Stimulated activated CD4-positive, alpha-beta T cell treated with anti-CD3 and anti-CD28 coated beads, TNF-alpha, amount 100 ng/mL, for 1 hour (primary cell): ENCODE data around the gene MED12L.

Experiments
- DNase-seq, 3 donors: peaks; one replicate each; pipeline ENCODE4 v3.0.0-alpha.2; 2020; ENCODE audit warnings: low read depth in 3 of 3, low spot score in 1 of 3

The MED12L gene

DNA sequence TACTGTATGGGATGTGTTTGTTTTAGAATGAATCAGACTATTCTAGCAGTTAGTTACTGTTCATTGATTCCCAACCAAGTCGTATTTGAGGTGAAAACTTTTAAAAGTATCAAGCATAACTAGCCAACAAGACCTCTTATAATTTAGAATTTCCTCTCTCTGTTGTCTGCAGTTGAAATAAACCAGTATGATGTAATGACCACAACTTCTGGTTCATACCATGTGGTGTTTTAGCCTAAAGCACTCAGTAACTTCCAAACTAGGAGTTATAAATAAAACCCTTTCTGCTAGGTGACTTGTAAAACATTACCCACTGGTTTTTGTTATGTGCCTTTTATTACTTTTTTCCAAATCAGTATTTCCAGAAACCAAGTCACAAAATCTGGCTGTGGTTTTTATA lies 318.9 kb downstream of the MED12L start:
- no peak for DNase-seq

DNA sequence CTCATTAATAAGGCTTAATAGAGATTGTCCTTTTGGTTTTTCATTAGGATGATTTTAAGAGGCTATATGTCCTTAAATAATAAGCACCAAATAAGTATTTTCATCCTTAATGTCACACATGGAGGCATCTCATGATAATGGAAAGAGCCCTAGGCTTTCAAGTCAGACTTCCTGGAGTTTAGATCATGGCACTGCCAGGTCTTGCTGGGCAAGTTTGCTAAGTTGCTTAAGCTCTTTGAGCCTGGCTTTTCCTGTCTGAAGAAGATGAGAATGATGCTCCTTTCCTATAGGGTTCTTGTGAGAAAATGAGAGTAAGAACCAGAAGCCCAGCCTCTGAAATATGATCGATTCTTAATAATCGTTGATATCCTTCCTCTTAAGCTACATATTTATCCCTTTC lies 322.5 kb downstream of the MED12L start:
- DNase-seq, result no peak

DNA sequence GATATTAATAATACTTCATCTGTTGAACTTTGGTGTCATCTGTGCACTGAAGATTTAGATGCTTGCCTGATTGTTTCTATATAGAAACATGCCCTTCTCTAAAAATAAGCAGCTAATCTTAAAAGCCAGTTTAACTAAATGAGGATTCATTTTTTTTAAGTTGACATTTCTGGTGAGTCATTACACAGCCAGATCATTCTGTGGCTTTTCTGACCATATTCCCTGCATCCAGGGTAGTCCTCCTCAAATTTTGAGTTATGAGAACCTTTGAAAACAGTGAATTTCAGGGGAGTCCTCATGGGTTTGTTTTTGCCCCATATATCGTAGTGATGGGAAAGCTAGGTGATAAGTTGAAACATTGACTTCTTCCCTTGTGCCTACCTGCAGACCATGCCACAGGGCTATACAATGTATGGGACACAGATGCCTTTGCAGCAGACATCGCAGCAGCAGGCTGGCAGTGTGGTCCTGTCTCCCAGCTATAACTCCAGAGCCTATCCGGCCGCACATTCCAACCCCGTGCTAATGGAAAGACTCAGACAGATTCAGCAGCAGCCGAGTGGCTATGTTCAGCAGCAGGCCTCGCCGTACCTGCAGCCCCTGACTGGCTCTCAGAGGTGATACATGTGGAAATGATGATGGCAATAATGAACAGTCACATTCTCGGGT lies 325.6 kb downstream of the MED12L start:
- DNase-seq, result no peak

DNA sequence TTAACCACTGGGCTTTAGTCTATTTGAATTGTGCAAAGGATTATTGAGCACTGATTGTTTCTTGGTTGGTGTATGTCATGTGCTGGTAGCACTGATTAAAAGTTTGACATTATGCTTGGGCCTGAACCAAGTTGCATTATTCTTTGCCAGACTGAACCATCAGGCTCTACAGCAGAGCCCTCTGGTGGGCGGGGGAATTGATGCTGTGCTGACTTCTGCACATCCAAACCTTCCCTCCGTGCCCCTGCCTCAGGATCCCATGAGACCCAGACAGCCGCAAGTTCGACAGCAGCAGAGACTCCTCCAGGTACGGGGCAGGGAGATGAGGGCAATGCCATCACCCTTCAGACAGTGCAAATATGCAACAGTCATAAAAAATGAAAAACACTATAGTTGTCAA lies 327.5 kb downstream of the MED12L start:
- no peak for DNase-seq

DNA sequence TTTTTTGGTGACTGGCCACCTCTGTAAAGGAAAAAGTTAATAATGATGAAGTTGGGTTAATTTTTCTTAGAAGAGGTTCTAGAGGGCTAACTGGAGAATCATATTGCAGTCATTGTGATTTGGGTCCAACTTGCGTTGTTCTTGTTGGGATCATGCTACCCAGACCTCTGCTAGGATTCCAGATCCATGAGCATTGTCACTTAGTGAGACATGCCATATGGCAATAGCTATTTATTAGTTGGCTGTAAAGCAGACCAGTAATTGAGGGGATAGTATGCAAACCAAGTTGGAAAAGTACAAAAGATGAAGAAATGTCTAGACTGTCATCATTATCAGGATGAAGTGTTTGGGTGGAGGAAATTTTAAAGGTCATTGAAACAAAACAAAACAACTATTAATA lies 329.8 kb downstream of the MED12L start:
- DNase-seq, result no peak

DNA sequence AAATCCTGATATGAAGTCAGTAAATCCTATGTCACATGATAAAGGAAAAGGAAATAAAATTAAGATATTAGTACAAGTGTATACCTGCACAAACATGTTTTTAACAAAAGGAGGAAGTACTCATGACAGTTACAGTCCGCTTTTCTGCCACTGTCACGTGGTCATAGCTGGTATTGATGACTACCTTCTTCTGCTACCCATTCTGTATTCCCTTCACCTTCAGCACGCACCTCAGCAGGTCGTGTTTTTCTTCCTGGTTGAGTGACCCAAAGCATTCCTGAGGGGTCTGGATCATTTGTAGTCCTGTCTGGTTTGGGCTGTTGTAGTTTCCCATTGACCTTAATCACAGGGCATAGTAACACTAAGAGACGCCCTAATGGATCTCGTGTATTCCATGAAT lies 334.3 kb downstream of the MED12L start:
- no peak for DNase-seq

DNA sequence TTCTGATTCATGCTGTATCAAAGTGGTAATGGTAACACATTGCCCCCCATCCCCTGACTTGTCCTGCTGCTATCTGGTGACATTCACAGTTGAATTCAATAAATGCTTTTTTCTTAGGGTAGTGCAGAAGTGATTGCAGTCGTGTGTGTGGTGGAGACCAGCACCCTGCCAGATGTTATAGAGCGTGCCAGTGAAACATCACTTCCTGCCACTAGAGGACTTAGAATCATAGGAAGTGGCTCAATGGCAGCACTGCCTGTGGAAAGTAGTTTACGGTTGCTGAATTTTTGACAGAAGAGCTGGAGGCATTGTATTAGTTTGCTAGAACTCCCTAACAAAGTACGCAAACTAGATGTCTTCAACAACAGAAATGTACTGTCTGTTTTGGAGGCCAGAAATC lies 336.5 kb downstream of the MED12L start:
- no peak for DNase-seq

DNA sequence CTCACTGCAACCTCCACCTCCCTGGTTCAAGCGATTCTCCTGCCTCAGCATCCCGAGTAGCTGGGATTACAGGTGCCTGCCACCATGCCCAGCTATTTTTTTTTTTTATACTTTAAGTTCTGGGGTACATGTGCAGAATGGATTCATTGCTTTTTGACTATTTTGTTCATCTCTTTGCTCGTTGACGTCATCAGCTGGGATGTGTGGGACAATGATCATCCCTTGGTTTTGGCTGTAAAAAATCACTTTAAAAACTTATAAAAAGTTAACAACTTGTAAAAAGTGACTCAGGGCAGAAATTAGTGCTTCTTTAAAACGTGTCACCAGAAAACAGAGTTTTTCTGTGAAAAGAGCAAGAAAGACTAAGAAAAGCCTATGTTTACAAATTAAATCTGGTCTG lies 337.6 kb downstream of the MED12L start:
- no peak for DNase-seq

DNA sequence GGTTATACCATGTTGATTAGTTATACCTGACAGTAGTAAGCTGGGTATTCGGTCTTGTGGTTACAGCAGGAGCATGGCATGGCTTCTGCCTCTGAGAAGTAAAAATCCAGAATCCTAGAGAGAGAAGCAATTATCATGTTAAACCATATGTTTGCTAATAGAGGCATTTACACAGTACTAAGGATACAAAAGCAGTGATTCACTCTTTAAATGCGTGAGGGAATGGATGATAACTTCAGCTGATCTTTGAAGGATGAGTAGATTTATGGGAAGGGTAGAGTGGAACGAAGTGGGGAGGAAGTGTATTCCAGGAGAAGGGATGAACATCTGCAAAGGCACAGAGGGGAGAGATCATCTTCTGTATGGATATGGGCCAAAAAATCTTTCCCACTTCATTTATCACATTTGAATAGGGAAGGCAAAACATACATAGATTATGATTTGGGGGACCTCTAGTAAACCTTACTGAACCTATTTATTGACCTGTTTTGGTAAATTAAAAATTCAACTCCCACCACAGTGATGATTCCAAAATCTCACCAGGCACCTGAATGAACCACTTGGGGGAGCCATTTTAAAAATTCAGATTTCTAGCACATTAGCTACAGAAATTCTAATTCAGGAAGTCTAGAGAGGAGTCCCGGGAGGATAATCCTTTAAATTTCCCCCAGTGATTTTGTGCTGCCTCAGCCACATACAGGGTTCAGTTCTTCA lies 340.3 kb downstream of the MED12L start:
- DNase-seq, result no peak

DNA sequence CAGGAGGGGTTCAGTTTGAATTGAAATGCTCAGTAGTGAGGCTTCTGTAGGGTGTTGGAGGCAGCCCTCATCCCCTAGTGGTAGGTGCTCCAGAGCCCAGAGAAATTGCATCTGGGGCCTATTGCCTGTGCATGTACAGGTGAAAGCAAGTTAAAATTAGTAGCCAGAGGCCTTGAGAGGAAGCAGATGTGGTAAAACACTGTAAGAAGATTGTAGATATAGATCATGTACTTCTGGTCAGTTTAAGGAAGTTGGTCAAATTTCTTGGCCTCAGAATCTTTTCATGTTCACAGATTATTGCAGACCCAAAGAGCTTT lies 340.8 kb downstream of the MED12L start:
- no peak for DNase-seq

DNA sequence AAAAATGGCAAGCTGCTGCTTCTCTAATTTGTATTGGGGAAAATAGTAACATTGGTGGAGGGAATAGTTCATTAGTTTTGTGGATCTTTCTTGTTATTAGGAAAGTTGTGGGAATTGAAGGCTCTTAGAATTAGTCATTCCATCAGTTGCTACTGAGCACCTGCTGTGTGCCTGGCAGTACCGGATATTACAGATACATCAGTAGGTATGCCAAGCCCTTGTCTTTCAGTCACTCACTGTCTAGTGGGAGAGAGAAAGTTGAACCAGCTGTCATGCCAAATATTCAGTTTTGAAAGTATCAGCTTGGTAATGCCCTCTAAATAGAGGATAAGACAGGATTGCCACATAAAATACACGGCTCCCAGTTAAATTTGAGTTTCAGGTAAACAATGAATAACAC lies 342.9 kb downstream of the MED12L start:
- DNase-seq, result no peak

DNA sequence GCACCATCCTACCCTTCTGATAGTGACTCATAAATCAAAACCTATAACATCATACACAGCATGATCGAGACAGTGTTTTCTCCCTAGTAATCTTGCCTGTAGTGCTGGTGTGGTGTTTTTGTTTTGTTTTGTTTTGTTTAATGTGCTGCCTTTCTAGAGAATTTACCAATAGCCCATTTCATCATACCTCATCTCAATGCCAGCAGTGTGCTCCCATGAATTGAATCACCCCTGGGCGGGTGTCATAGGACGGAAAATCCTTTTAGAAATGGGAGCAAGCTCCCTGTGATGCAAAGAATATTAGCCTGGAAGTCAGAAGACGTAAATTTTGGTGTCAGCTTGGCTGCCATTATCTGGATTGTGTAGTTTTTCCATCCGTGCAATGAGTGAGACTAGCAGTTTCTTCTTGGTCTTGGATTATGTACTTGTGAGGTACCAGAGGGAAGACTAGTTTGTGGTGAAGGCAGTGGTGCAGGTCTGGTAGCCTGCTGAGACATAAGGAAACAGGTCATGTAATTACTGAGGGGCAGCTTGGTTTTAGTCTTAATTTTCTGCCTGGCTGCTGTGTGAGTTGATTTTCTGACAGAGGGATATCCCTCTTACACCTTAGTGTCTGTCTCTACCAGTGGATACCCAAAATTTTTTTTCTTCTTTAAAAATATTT lies 345.5 kb downstream of the MED12L start:
- DNase-seq, result no peak

DNA sequence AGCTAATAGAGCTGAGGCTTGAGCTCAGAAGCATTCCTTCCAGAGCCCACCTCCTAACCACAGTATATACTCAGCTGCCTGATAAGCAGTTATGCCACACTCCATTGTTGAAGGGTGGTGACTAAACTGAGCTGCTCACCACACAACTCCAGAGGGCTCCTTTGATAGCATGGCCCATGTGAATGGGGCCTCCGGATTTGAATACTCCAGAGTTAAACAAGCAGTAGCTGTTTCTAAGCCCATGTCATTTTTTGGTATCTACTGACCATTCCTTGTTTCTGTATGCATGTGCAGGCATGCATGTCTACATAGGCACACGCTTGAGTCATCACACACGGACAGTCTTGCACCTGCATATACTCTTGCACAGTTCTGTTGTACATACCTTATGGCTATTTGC lies 346.5 kb downstream of the MED12L start:
- no peak for DNase-seq

DNA sequence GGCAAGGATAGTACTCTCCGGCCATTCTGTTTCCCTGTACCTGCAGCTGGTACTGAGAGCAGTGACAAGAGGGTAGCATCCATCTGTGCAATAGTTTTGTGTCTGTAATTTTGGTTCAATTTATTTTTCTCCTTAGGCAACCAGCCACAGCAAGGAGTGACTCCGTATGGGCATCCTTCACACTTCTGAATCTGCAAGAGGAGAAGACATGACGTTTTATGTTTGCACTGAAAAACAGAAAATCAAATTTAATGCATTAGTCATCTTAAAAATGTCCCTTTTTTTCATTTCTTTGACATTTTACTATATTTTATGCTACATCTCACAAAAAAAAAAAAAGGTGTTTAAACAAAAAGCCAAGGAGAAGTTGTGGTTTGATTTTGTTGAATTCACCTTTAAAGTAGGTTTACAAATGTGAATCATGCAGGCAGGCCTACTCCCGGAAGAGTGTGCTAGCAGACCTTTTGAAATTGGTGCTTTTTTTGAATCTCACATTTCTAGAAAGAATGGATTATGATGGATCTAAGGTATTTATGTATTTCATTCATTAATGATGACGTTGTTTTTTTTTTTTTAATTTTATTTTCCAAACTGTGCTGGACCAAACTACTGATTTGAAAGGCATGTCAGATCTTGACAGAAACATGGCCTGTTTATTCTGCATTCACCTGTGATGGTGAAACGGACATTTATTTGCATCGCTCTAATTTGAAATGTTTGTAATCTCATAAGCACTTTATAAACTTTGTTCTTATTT lies 347.3 kb downstream of the MED12L start:
- no peak for DNase-seq

DNA sequence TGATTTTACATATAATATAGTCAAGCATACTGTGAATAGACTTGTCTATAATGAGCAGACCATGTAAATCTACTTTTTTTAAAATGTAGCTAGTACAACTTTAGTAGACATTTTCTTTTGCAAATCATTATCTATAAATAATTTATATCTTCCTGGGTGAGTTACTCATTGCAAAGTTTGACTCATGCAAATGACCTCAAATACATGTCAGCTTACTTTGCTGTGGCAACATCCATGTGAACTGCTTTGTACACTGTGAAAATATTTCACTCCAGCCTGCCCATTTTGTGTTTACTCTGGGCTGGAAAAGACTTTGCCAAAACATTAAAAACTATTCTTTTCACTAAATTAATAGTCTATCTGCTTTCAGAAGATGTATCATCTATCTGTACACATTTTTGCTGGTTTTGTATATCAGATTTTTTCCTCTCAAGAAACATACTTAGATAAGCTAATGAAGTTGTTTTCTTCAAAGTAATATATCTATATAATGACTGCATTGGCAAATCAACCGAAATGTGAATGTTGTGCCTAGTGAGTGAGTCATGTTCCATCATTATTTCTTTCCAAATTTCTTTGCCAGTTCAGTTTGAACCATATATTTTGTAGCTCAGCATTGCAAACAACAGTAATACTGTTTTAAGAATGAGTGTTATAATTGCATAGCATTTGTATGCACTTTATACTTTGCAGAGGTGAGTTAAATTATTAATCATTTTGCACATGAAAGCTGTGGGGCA lies 348.9 kb downstream of the MED12L start:
- no peak for DNase-seq

DNA sequence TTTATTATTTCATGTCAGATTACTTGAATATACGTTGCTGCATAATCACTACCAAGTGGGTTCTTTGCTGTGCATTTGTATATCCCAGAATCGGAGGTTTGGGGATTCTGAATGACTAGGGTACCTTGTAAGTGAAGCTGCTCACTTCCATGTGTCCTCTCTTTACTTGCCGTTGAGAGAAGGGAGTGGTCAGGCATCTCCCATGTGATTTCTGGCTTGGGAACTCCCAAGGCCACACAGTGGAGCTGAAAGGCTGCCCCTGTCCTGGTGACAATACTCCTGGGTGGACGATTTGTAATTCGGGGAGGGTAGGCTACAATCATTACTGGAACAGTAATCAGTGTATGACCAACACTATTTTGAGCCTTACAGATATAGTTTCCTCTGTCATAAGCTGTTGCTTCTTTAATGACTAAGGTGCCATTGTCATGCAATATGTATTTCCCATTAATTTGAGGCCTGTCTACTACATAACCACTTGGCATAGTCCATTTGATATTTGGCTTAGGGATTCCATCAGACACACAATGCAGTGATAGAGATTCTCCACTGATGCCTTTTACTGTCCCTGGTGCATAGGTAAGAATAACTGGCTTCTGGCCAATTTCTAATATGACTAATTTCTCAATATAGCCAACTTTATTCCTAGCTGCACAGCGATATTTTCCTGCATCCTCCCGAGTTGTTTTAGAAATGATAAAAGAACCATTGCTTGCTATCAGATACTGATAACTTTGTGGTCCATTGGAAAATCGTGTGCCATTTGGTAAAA lies 351.4 kb downstream of the MED12L start:
- DNase-seq, result no peak

DNA sequence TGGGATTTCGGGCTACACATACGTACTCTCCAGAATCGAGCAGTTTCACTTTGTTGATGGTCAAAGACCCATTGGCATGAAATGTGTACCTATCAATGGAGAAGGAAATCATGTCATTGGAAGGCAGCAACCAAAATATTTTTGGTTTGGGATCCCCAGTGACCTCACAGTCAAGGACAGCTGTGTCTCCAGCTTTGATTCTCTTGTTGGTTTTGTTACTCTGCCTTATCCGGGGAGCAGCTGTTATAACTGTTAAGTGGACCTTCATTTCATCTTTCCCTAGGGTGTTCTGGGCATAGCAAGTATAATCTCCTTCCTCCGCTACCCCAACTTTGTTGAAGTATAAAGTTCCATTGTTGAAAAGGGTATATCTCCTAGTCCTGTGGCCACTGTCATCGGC lies 352.4 kb downstream of the MED12L start:
- no peak for DNase-seq

DNA sequence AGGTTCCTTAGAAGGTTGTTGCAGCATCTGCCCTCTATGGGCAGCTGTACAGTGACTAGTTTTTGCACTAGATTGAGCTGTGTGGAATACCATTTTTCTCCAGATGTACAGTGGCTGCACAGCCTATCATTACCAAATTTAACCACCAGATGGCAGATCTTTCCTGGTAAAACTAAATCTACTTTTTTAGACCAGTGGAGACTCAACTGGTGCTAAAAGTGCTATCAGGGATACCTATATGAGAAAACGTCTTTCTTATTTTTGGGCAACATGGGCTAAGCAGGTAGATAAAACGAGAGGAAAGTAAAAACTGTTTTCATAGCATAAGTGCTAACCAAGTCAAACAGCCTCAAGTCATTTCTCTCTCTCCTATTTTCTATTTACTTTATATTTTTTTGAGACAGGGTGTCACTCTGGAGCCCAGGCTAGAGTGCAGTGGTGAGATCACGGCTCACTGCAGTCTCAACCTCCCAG lies 354.2 kb downstream of the MED12L start:
- no peak for DNase-seq

DNA sequence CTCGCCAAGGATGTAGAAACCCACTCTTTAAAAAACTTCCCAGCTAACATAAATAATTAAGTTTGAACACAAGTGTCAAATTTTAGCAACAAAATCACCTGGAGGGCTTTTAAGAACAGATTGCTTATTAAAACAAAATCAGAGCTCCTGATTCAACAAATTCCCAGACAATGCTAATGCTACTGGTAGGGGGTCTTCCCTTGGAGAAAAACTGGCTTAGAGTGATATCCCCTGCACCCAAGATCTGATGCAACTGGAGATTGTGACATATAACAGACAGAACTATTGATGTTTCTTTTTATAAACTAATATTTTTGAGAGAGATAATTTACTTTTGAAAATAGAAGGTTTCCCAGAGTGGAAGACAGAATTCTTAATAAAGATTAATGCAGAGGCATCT lies 355.5 kb downstream of the MED12L start:
- no peak for DNase-seq

DNA sequence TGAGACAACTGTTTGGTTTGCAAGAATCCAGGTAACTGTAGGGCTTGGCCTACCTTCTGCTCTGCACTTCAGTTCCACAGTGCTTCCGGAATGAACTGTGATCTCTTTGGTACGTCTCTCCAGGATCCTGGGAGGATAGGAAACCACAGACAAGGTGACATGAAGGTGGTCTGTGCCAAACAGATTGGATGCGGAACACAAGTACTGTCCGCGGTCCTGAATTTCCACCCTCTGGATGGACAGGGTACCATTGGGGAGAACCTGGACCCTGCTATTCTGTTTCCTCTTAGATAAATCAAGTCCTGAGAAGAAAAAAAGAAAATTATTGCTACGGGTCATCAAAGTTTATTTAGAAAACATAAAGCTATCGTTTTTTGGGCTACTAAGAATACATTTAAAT lies 358.1 kb downstream of the MED12L start:
- DNase-seq, result no peak
